Endodermal cell (in vitro differentiated cells): ENCODE data around the gene PIK3C2B. TPM values are rescaled to one million over a fixed set of nuclear protein-coding genes. Genes with fewer than 3 reads are reported as not detected.
"Not testable (repeated sequence)": the region's sequence is repeated elsewhere in the genome, so short reads cannot be mapped to it uniquely, and the experiment has no call there.

Source experiments
- DNase-seq: peaks from one replicate; pipeline ENCODE4 v3.0.0-alpha.2; 2017
- H3K27ac ChIP-seq: 2 replicates; pipeline ENCODE4 v1.5.1; 2013; ENCODE audit warnings: mild to moderate bottlenecking, low read depth, low read length, moderate library complexity
- H3K27me3 ChIP-seq: 2 replicates; pipeline ENCODE4 v1.6.1; 2013; ENCODE audit warnings: mild to moderate bottlenecking, low read length, moderate library complexity; ENCODE audit not compliant: insufficient read depth, control insufficient read depth, poor library complexity, severe bottlenecking
- H3K36me3 ChIP-seq: 2 replicates; pipeline ENCODE4 v1.7.0; 2013; ENCODE audit warnings: mild to moderate bottlenecking, low read length, moderate library complexity; ENCODE audit not compliant: control insufficient read depth, insufficient read depth
- H3K4me1 ChIP-seq: one replicate; pipeline ENCODE4 v1.7.0; 2013; ENCODE audit warnings: low read length; ENCODE audit not compliant: control insufficient read depth, insufficient read depth
- H3K4me3 ChIP-seq: 2 replicates; pipeline ENCODE4 v1.5.1; 2013; ENCODE audit warnings: mild to moderate bottlenecking, low read length, moderate library complexity
- H3K9ac ChIP-seq: 2 replicates; pipeline ENCODE4 v1.6.1; 2013; ENCODE audit warnings: mild to moderate bottlenecking, low read length, moderate library complexity; ENCODE audit not compliant: poor library complexity, severe bottlenecking; ENCODE audit errors: extremely low read depth
- H3K9me3 ChIP-seq: 2 replicates; pipeline ENCODE4 v1.6.1; 2013; ENCODE audit warnings: mild to moderate bottlenecking, low read length, moderate library complexity; ENCODE audit not compliant: control insufficient read depth
- H3K27ac Mint-ChIP-seq: 2 replicates; pipeline ENCODE4 v1.8.0; 2020; ENCODE audit warnings: mixed read lengths
- H3K27me3 Mint-ChIP-seq: 2 replicates; pipeline ENCODE4 v1.8.0; 2021; ENCODE audit warnings: mild to moderate bottlenecking, mixed read lengths; ENCODE audit not compliant: insufficient read depth
- H3K36me3 Mint-ChIP-seq: 2 replicates; pipeline ENCODE4 v1.8.0; 2020; ENCODE audit warnings: low read depth, mixed read lengths
- H3K4me1 Mint-ChIP-seq: 2 replicates; pipeline ENCODE4 v1.8.0; 2020; ENCODE audit warnings: mixed read lengths
- H3K4me3 Mint-ChIP-seq: 2 replicates; pipeline ENCODE4 v1.8.0; 2020; ENCODE audit warnings: mild to moderate bottlenecking, moderate library complexity, mixed read lengths
- H3K9me3 Mint-ChIP-seq: 2 replicates; pipeline ENCODE4 v1.8.0; 2020; ENCODE audit warnings: mild to moderate bottlenecking, mixed read lengths
- CTCF ChIP-seq: fragments of 200-600 bp; sonication (generic); conservative IDR thresholded peaks from 2 replicates; pipeline ENCODE4 v1.5.0; 2021; ENCODE audit warnings: antibody characterized with exemption, mild to moderate bottlenecking
- WGBS, 2 experiments: methylation state at CpG; one replicate each; pipeline versions ENCODE4 v1.1.5 to v1.1.7; 2013; ENCODE audit warnings: missing lambda C conversion rate in 2 of 2, mixed read lengths in 1 of 2; ENCODE audit not compliant: insufficient coverage in 1 of 2, insufficient read length in 1 of 2; 5-methylcytosine and 5-hydroxymethylcytosine counted together
- total RNA-seq, 2 donors: library from RNA; stranded (reverse); fragmentation: NEBNext Ultra II Directional in 1 of 2; extraction: Animal tissue kit (Norgen Biotek cat#: 25700) in 1 of 2; gene quantifications; 2 replicates in 1 of 2; 3 replicates in 1 of 2; pipeline ENCODE4 v1.2.1, GENCODE V29; 2021

PIK3C2B gene
- total RNA-seq, 2 donors from 2014 or later = 21.3 to 23.9 TPM

- no peak overlapping the region for H3K4me3 Mint-ChIP-seq
- peaks cover 62% of the 10 kb centered on the region for H3K36me3 Mint-ChIP-seq
- peaks cover 16% of the 10 kb centered on the region for H3K9me3 Mint-ChIP-seq
- H3K9me3 ChIP-seq = peaks cover 16% of the 10 kb centered on the region
- no peaks in the 10 kb centered on the region for H3K27me3 ChIP-seq
- peak overlapping the region; percentile 56 for H3K4me3 ChIP-seq
- no peak overlapping the region for H3K27ac ChIP-seq
- no peak overlapping the region for H3K9ac ChIP-seq
- H3K36me3 ChIP-seq = peaks cover 57% of the 10 kb centered on the region
- TF ChIP-seq CTCF = no peak
- no peaks in the 10 kb centered on the region for H3K4me1 ChIP-seq
- 92 to 100% methylated on average over 4 to 9 of the region's 9 CpGs for WGBS, 2 experiments
- no peak overlapping the region for H3K27ac Mint-ChIP-seq
- H3K27me3 Mint-ChIP-seq = no peaks in the 10 kb centered on the region
- peaks cover 10% of the 10 kb centered on the region for H3K4me1 Mint-ChIP-seq
- DNase-seq = peak; percentile 71
These were observed 29.1 kb upstream of the PIK3C2B start for GRCh38 chr1:204523605-204524215.

GRCh38 chr1:204521941-204522521 is 27.4 kb upstream of the PIK3C2B start:
- not testable (repeated sequence) for H3K9ac ChIP-seq, H3K27ac ChIP-seq, H3K4me3 Mint-ChIP-seq, H3K27me3 ChIP-seq, H3K4me3 ChIP-seq, H3K27ac Mint-ChIP-seq, H3K27me3 Mint-ChIP-seq, H3K4me1 ChIP-seq
- Mint-ChIP-seq H3K9me3 (peaks cover 16% of the 10 kb centered on the region), H3K36me3 (peaks cover 58% of the 10 kb centered on the region), H3K4me1 (peaks cover 12% of the 10 kb centered on the region)
- Histone ChIP-seq H3K36me3 (peaks cover 51% of the 10 kb centered on the region), H3K9me3 (peaks cover 16% of the 10 kb centered on the region)
- DNase-seq = peak; percentile 13
- WGBS, 2 experiments = 89 to 94% methylated on average over 5 of the region's 5 CpGs

- H3K36me3 Mint-ChIP-seq = peaks cover 56% of the 10 kb centered on the region
- DNase-seq = peak; percentile 41
- Histone ChIP-seq H3K4me3 (no peak overlapping the region), H3K4me1 (no peaks in the 10 kb centered on the region), H3K27ac (no peak overlapping the region), H3K36me3 (peaks cover 43% of the 10 kb centered on the region), H3K9me3 (peaks cover 16% of the 10 kb centered on the region), H3K9ac (no peak overlapping the region), H3K27me3 (no peaks in the 10 kb centered on the region)
- H3K27ac Mint-ChIP-seq = peak overlapping the region; percentile 9
- TF ChIP-seq CTCF = no peak
- H3K4me1 Mint-ChIP-seq = peaks cover 14% of the 10 kb centered on the region
- H3K9me3 Mint-ChIP-seq = peaks cover 16% of the 10 kb centered on the region
- WGBS, 2 experiments = 96% methylated on average over 3 to 5 of the region's 5 CpGs
- H3K4me3 Mint-ChIP-seq = no peak overlapping the region
- H3K27me3 Mint-ChIP-seq = no peaks in the 10 kb centered on the region
These were observed 26.5 kb upstream of the PIK3C2B start for GRCh38 chr1:204520834-204521709.

GRCh38 chr1:204517382-204517781 is 22.8 kb upstream of the PIK3C2B start:
- DNase-seq, H3K27ac ChIP-seq, H3K4me1 ChIP-seq, H3K4me3 Mint-ChIP-seq, H3K9ac ChIP-seq, H3K27me3 Mint-ChIP-seq, H3K27ac Mint-ChIP-seq, H3K9me3 Mint-ChIP-seq, H3K27me3 ChIP-seq, H3K9me3 ChIP-seq, H3K4me1 Mint-ChIP-seq: not testable (repeated sequence)
- peaks cover 25% of the 10 kb centered on the region for H3K36me3 ChIP-seq
- H3K36me3 Mint-ChIP-seq = peaks cover 34% of the 10 kb centered on the region
- WGBS, 2 experiments = 91 to 94% methylated on average over 17 to 19 of the region's 19 CpGs
- peak overlapping the region; percentile 94 for H3K4me3 ChIP-seq
